ENCODE results near the gene CC2D2A.
"Not testable (repeated sequence)": the region's sequence is repeated elsewhere in the genome, so short reads cannot be mapped to it uniquely, and the experiment has no call there.

Gene CC2D2A

GRCh38 chr4:15563871-15564270, 94.2 kb downstream of the CC2D2A start:
- no peak for DNase-seq

GRCh38 chr4:15568821-15569220, 99.1 kb downstream of the CC2D2A start:
- DNase-seq: no peak

- DNase-seq: no peak
Measured at GRCh38 chr4:15569746-15570145, 100.1 kb downstream of the CC2D2A start.

GRCh38 chr4:15575966-15576365, 106.3 kb downstream of the CC2D2A start:
- DNase-seq: no peak

GRCh38 chr4:15577508-15577907, 107.8 kb downstream of the CC2D2A start:
- DNase-seq: no peak

- no peak for DNase-seq
Measured at GRCh38 chr4:15584785-15585184, 115.1 kb downstream of the CC2D2A start.

GRCh38 chr4:15585331-15585730, 115.6 kb downstream of the CC2D2A start:
- no peak for DNase-seq

GRCh38 chr4:15586066-15586465, 116.4 kb downstream of the CC2D2A start:
- DNase-seq: no peak

- DNase-seq: no peak
Measured at GRCh38 chr4:15587649-15588048, 118.0 kb downstream of the CC2D2A start.

GRCh38 chr4:15592799-15593198, 123.1 kb downstream of the CC2D2A start:
- DNase-seq: no peak

GRCh38 chr4:15598644-15599043, 129.0 kb downstream of the CC2D2A start:
- no peak for DNase-seq

GRCh38 chr4:15600176-15600575, 130.5 kb downstream of the CC2D2A start:
- DNase-seq: no peak

GRCh38 chr4:15601862-15602261, 132.2 kb downstream of the CC2D2A start:
- DNase-seq: no peak

- no peak for DNase-seq
Measured at GRCh38 chr4:15605537-15605936, 135.9 kb downstream of the CC2D2A start.

- DNase-seq: no peak
Measured at GRCh38 chr4:15610855-15611254, 141.2 kb downstream of the CC2D2A start.

- DNase-seq: no peak
Measured at GRCh38 chr4:15612136-15612535, 142.5 kb downstream of the CC2D2A start.

GRCh38 chr4:15614891-15615290, 145.2 kb downstream of the CC2D2A start:
- not testable (repeated sequence) for DNase-seq

- DNase-seq: not testable (repeated sequence)
Measured at GRCh38 chr4:15617407-15617806, 147.7 kb downstream of the CC2D2A start.

- DNase-seq: no peak
Measured at GRCh38 chr4:15636818-15637217, 167.1 kb downstream of the CC2D2A start.

GRCh38 chr4:15638418-15638817, 168.7 kb downstream of the CC2D2A start:
- no peak for DNase-seq

- no peak for DNase-seq
Measured at GRCh38 chr4:15648600-15648999, 178.9 kb downstream of the CC2D2A start.

GRCh38 chr4:15649914-15650545, 180.3 kb downstream of the CC2D2A start:
- DNase-seq: peak; percentile 15

Measured in activated effector memory CD4-positive, alpha-beta T cell treated with Interleukin-2 at 50 U/mL for 16 hours (primary cell).